Measurements from ENCODE around the gene MTIF2.
"Not testable (repeated sequence)": the region's sequence is repeated elsewhere in the genome, so short reads cannot be mapped to it uniquely, and the experiment has no call there.

Gene MTIF2

DNA sequence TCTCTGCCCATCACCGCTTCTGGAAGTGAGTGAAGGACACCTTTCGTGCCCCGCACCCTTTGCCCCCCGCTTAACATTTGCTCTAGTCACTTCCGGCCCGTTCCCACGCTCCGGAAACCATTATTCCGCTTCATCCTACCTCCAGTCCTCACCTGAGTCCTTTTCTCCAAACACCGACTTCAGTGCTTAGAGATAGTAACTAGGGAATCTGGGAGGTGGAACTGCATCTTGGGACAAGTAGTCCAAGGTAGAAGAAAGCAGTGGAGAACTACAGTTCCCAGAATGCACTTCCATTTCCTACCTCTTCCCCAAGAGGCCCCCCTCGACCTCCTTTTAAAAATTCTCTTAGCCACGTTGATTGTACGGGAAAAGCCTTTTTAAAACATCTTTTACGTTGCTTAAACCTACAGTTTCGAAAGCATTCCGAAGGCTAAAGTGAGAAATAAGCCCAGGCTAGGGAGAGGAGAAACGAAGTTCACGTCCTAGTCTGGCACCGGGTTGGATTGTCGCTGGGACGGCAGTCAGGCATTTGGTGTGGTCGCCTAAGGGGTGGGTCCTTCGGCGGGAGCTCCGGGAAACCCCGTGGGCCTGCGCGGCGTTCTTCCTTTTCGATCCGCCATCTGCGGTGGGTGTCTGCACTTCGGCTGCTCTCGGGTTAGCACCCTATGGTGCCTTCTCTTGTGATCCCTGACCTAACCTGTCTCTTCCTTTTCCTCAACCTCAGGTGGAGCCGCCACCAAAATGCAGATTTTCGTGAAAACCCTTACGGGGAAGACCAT lies 36.8 kb downstream of the MTIF2 start, which contains the start of the genes CLHC1 and RPS27A:
Gene CLHC1, minus strand, starts transcription at position 210 of the 779 bp plus-strand sequence. CDS start 9,882 bp downstream, outside the sequence.
Gene RPS27A, plus strand, starts transcription at position 605 of the 779 bp plus-strand sequence. Its CDS starts 137 bp downstream, at position 742.
- DNase-seq (ENCODE audit: insufficient read length, low spot score) (peak; percentile 78), FAIRE-seq (peak; percentile 90)
- peak; percentile 87 for TF ChIP-seq POLR2A (IDR thresholded peaks at IDR 0.05; ENCODE audit: low read depth, low read length)

DNA sequence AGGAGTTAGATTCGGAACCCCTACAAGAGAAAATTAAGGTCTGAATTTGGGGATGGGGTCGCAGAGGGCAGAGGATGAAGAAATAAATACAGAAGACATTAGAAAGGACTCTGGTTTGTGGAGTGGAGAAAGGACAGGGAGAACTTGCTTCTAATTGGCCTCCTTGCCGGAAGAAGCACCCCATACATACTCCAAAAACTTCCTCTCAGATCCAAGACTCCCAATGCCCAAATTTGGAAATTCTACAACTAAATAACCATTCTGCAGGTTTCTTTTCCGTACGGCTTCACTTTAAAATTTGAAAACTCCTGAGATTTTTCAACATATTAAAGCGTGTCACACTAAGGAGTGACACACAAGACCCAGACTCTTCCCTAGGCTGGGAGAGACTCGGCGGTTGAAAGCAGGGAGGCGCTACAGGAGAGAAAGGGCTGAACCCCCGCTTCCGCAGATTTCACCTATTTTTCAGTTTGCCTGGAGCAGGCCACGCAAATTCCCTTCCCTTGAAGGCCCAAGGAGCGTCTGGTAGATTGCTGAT lies 37.4 kb downstream of the MTIF2 start:
- DNase-seq (ENCODE audit: insufficient read length, low spot score) (peak; percentile 10), FAIRE-seq (no peak)
- no peak for TF ChIP-seq POLR2A (IDR thresholded peaks at IDR 0.05; ENCODE audit: low read depth, low read length)

- DNase-seq (ENCODE audit: insufficient read length, low spot score) (no peak), FAIRE-seq (no peak)
- no peak for TF ChIP-seq POLR2A (IDR thresholded peaks at IDR 0.05; ENCODE audit: low read depth, low read length)
These were observed 38.5 kb downstream of the MTIF2 start for GRCh38 chr2:55230551-55230950.

DNA sequence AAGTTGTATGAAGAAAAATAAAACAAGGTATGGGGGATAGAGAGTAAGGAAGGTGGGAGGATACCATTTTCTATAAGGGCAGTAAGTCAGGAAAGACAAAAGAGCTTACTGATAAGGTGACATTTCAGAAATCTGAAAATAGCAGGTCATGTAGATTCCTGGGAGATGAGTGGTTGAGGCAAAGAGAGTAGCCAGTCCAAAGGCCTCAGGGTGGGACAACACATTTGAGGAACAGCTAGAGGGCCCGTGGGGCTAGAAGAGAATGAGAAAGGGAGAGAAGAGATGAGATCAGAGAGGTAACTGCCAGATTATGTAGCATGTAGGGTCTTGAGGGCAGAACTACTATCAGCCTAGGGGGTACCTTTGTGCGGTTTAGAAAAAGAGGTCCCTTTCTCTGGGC lies 39.8 kb downstream of the MTIF2 start:
- DNase-seq (ENCODE audit: insufficient read length, low spot score), result no peak
- FAIRE-seq, result no peak
- TF ChIP-seq POLR2A (IDR thresholded peaks at IDR 0.05; ENCODE audit: low read depth, low read length), result no peak

DNA sequence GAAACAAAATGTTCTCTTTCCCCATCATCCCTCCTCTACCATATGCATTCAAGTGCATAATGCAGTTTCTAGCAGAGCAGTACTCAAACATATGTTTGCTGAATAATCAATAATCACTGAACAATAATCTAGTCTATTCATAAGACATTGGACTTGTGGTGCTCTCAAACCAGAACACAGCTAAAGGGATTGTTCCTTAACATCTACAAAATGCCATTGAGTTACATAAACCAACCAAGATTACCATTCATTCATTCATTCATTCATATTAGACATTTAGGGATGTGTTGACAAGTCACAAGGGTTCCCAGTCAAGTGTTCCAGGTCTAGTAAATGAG lies 40.8 kb downstream of the MTIF2 start:
- no peak for FAIRE-seq
- no peak for TF ChIP-seq POLR2A (IDR thresholded peaks at IDR 0.05; ENCODE audit: low read depth, low read length)
- no peak for DNase-seq (ENCODE audit: insufficient read length, low spot score)

DNA sequence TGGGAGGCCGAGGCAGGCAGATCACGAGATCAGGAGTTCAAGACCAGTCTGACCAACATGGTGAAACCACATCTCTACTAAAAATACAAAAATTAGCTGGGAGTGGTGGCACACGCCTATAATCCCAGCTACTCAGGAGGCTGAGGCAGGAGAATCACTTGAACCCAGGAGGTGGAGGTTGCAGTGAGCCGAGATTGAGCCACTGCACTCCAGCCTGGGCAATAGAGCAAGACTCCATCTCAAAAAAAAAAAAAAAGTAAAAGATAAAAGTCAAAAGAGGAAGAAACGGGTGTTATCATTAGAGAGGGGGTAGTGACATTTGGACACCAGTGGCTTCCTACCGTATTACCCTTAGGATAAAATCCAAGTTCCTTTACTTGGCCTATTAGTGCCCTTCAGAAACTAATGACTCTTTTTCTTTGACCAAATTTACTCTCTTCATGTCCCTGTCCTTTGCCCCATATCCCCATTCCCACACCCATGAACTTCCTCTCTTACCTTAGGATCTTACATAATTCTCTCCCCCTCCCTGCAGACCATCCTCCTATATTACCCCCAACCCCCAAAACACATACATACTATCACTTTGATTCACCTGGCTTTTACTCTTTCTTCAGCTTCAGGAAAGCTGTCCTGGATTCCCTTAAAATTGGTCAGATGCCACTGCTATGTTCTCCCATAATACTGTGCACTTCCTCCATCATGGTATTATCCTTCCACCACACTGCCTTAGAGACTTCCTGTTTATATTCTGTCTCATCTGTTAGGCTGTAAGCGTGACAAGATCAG lies 41.4 kb downstream of the MTIF2 start:
- not testable (repeated sequence) for FAIRE-seq; DNase-seq (ENCODE audit: insufficient read length, low spot score)

DNA sequence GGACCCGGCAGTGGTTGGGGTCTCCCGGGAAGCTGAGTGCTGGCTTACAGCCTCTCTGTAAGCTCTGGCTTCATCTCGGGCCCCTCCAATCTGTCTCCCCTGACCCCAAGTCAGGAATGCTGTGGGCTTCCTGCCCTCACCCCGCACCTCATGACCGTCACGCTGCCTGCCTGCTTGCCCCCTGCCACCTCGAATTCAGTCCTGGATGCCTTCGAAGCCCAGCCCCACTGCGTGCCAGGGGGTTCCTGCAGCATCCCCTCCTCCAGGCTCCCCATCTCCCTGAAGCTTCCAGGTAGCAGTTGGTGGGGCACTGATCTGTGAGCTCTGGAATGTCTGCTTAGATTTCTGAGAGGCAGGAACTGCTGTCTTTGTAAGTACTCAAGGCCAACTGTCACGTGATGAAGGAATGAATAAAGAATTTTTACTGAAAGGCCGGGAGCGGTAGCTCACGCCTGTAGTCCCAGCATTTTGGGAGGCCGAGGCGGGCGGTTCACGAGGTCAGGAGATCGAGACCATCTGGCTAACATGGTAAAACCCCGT lies 43.5 kb downstream of the MTIF2 start:
- TF ChIP-seq POLR2A (IDR thresholded peaks at IDR 0.05; ENCODE audit: low read depth, low read length), result no peak
- FAIRE-seq, result no peak

GRCh38 chr2:55224761-55225261 lies 44.2 kb downstream of the MTIF2 start:
- FAIRE-seq, result no peak
- DNase-seq (ENCODE audit: insufficient read length, low spot score), result no peak
- no peak for TF ChIP-seq POLR2A (IDR thresholded peaks at IDR 0.05; ENCODE audit: low read depth, low read length)

More for the DNA sequence above, 43.5 kb downstream of the MTIF2 start:
- no peak for DNase-seq (ENCODE audit: insufficient read length, low spot score)

DNA sequence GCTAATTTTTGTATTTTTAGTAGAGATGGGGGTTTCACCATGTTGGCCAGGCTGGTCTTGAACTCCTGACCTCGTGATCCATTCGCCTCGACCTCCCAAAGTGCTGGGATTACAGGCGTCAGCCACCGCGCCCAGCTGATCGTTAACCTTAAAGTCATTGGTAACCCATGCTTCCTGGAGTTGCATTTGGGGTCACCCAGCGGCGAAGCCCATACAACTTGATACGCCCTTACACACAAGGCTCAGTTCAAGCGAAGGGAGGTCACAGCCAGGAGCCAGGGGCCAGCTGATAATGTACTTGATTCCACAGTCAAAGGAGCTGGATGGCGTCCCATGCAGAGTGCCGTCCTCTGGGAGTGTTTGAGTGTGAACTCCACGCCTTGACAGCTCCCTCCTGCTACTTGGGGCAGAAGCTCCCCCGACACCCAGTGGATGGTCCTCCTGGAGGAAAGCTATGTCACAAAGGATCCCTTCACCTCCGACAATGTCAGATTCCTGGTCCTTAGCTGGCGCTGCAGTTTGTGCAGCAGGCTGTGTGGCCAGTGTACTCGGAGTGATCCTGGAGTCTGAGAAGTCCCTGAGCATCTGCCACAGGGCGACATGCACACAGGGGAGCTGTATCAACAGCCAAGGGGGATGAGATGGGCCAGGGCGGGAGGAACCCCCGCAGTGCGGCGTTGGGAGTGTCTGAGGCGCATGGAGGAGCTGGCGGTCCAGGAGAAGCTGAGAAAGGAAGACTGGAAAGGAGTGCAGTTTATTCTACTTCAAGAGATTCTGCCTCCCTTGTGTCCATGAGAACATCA lies 44.9 kb downstream of the MTIF2 start:
- DNase-seq (ENCODE audit: insufficient read length, low spot score) (no peak), FAIRE-seq (no peak)
- TF ChIP-seq POLR2A (IDR thresholded peaks at IDR 0.05; ENCODE audit: low read depth, low read length), result no peak

- FAIRE-seq (no peak), DNase-seq (ENCODE audit: insufficient read length, low spot score) (no peak)
- TF ChIP-seq POLR2A (IDR thresholded peaks at IDR 0.05; ENCODE audit: low read depth, low read length), result no peak
These were observed 55.2 kb downstream of the MTIF2 start for GRCh38 chr2:55213822-55214221.

DNA sequence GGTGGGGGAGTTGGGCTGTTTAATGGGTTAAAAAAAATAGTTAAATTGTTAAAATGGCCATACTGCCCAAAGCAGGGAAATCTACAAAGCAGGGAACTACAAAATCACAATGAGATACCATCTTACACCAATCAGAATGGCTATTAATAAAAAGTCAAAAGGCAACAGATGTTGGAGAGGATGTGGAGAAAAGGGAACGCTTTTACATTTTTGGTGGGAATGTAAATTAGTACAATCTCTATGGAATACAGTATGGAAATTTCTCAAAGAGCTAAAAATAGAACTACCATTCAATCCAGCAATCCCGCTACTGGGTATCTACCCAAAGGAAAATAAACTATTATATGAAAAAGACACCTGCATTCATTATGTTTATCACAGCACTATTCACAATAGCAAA lies 64.1 kb downstream of the MTIF2 start:
- TF ChIP-seq POLR2A (IDR thresholded peaks at IDR 0.05; ENCODE audit: low read depth, low read length), result no peak
- no peak for DNase-seq (ENCODE audit: insufficient read length, low spot score)
- no peak for FAIRE-seq

DNA sequence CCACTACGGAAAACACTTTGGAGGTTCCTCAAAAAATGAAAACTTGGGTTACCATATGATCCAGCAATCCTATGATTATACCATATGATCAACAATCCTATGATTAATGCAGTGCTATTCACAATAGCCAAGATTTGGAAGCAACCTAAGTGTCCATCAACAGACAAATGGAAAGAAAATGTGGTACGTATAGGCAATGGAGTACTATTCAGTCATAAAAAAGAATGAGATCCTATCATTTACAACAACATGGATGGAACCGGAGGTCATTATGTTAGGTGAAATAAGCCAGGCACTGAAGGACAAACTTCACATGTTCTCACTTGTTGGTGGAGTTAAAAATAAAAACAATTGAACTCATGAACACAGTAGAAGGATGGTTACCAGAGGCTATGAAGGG lies 64.5 kb downstream of the MTIF2 start:
- no peak for TF ChIP-seq POLR2A (IDR thresholded peaks at IDR 0.05; ENCODE audit: low read depth, low read length)
- FAIRE-seq, result no peak
- DNase-seq (ENCODE audit: insufficient read length, low spot score), result no peak

DNA sequence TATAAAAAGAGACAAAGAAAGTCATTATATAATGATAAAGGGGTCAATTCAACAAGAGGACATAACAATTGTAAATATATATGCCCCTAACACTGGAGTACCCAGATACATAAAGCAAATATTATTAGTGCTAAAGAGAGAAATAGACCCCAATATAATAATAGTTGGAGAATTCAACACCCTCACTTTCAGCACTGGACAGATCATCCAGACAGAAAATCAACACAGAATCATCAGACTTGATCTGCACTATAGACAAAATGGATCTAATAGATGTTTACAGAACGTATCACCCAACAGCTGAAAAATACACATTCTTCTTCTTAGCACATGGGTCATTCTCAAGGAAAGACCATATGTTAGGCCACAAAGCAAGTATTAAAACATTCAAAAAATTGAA lies 68.6 kb downstream of the MTIF2 start:
- TF ChIP-seq POLR2A (IDR thresholded peaks at IDR 0.05; ENCODE audit: low read depth, low read length), result no peak
- DNase-seq (ENCODE audit: insufficient read length, low spot score), result no peak
- FAIRE-seq, result peak; percentile 33

All from H54 (cell line).